ENCODE measurements around the gene GRM7. TPM values are rescaled to one million over a fixed set of nuclear protein-coding genes. Genes with fewer than 3 reads are reported as not detected.

The GRM7 gene
- total RNA-seq, 1 experiment from 2014 or later: 0.28 TPM

- no peaks in the 10 kb centered on the region; the same call in 1 of the 2 replicates for H3K4me1 ChIP-seq (ENCODE audit: insufficient read depth, low read length)
Observed at GRCh38 chr3:7333125-7333524, 472.2 kb downstream of the GRM7 start.

More at GRCh38 chr3:7333125-7333524, 472.2 kb downstream of the GRM7 start:
- H3K23me2 ChIP-seq (ENCODE audit: insufficient read length, low read depth, low read length, poor library complexity, severe bottlenecking): no peaks in the 10 kb centered on the region
- H4K91ac ChIP-seq (ENCODE audit: insufficient read length, low read depth, low read length): no peak overlapping the region
- H3K4me2 ChIP-seq (ENCODE audit: insufficient read depth, insufficient read length, low read length): no peak overlapping the region
- peaks cover 4 to 7% of the 10 kb centered on the region in 2 experiments; a peak in 4 of 5 replicates for H3K9me3 Mint-ChIP-seq
- no peak overlapping the region for H3T11ph ChIP-seq (ENCODE audit: low read length)
- H4K5ac ChIP-seq (ENCODE audit: insufficient read length, low read depth, low read length): no peak overlapping the region
- H3K9ac ChIP-seq (ENCODE audit: extremely low read depth, insufficient read length, low read length): no peak overlapping the region
- H3K4ac ChIP-seq (ENCODE audit: low read depth, low read length): no peak overlapping the region
- WGBS (ENCODE audit: extremely low coverage, insufficient read length, low lambda C conversion rate): no CpG with 5 or more reads among the region's 4 CpGs
- no peak overlapping the region for H2BK5ac ChIP-seq (ENCODE audit: insufficient read length, low read length)
- no peak overlapping the region for H2AK5ac ChIP-seq (ENCODE audit: insufficient read length, low read length)
- H3K27ac Mint-ChIP-seq: peak overlapping the region in 1 of 3 experiments; percentile 41; a peak in 1 of 7 replicates
- H3K56ac ChIP-seq (ENCODE audit: insufficient read length, low read depth, low read length): no peak overlapping the region
- no peaks in the 10 kb centered on the region for H3K27me3 Mint-ChIP-seq (ENCODE audit: low read depth)
- H3K23ac ChIP-seq (ENCODE audit: insufficient read length, low read depth, low read length): no peak overlapping the region
- H3K79me2 ChIP-seq (ENCODE audit: insufficient read depth, low read length): no peaks in the 10 kb centered on the region
- H3K9me3 ChIP-seq (ENCODE audit: control insufficient read depth, low read depth, low read length): no peaks in the 10 kb centered on the region
- H2BK12ac ChIP-seq (ENCODE audit: insufficient read length, low read depth, low read length): no peak overlapping the region
- DNase-seq: peak; percentile 52
- H4K20me1 ChIP-seq (ENCODE audit: control insufficient read depth, insufficient read depth, insufficient read length): no peaks in the 10 kb centered on the region
- no peak overlapping the region for H3K14ac ChIP-seq (ENCODE audit: insufficient read depth, low read length)
- H2BK15ac ChIP-seq (ENCODE audit: low read depth, low read length): no peak overlapping the region
- no peak for TF ChIP-seq CTCF (conservative IDR thresholded peaks at IDR 0.05)
- no peaks in the 10 kb centered on the region for H3K79me1 ChIP-seq (ENCODE audit: insufficient read depth, low read depth, low read length, poor library complexity, severe bottlenecking)
- no peak overlapping the region for H2BK120ac ChIP-seq (ENCODE audit: low read depth, low read length, poor library complexity, severe bottlenecking)
- H3K18ac ChIP-seq (ENCODE audit: insufficient read length, low read depth, low read length): no peak overlapping the region
- no peak overlapping the region for H3K27ac ChIP-seq (ENCODE audit: insufficient read length, low read depth, low read length)
- no peak overlapping the region for H3K4me3 Mint-ChIP-seq
- peaks cover 0 to 4% (median 1%) of the 10 kb centered on the region in 3 experiments; a peak in 2 of 7 replicates for H3K36me3 Mint-ChIP-seq (ENCODE audit: insufficient read depth in 1 of 3, low read depth in 3 of 3)
- no peaks in the 10 kb centered on the region for H3K27me3 ChIP-seq (ENCODE audit: insufficient read depth, low read length)
- H2AFZ ChIP-seq (ENCODE audit: low read length): no peak overlapping the region
- H3K4me1 Mint-ChIP-seq: peaks cover 7 to 9% of the 10 kb centered on the region in 2 experiments
- H2BK20ac ChIP-seq (ENCODE audit: low read depth, low read length, poor library complexity, severe bottlenecking): no peak overlapping the region
- no peak overlapping the region for H4K8ac ChIP-seq (replicated peaks; ENCODE audit: insufficient read length, low read depth, low read length)
